RCC 7860 (cell line): Measurements from ENCODE around the gene TIMELESS.
"Not testable (repeated sequence)": the region's sequence is repeated elsewhere in the genome, so short reads cannot be mapped to it uniquely, and the experiment has no call there.

Experiments used
- DNase-seq: peaks from one replicate; pipeline ENCODE4 v3.0.0-alpha.2; 2015; ENCODE audit warnings: low spot score
- FAIRE-seq: peaks from 2 replicates; lab custom pipeline; 2012; peaks lifted over from hg19 to GRCh38; lab: Jason Lieb, UNC

TIMELESS gene, protein sequence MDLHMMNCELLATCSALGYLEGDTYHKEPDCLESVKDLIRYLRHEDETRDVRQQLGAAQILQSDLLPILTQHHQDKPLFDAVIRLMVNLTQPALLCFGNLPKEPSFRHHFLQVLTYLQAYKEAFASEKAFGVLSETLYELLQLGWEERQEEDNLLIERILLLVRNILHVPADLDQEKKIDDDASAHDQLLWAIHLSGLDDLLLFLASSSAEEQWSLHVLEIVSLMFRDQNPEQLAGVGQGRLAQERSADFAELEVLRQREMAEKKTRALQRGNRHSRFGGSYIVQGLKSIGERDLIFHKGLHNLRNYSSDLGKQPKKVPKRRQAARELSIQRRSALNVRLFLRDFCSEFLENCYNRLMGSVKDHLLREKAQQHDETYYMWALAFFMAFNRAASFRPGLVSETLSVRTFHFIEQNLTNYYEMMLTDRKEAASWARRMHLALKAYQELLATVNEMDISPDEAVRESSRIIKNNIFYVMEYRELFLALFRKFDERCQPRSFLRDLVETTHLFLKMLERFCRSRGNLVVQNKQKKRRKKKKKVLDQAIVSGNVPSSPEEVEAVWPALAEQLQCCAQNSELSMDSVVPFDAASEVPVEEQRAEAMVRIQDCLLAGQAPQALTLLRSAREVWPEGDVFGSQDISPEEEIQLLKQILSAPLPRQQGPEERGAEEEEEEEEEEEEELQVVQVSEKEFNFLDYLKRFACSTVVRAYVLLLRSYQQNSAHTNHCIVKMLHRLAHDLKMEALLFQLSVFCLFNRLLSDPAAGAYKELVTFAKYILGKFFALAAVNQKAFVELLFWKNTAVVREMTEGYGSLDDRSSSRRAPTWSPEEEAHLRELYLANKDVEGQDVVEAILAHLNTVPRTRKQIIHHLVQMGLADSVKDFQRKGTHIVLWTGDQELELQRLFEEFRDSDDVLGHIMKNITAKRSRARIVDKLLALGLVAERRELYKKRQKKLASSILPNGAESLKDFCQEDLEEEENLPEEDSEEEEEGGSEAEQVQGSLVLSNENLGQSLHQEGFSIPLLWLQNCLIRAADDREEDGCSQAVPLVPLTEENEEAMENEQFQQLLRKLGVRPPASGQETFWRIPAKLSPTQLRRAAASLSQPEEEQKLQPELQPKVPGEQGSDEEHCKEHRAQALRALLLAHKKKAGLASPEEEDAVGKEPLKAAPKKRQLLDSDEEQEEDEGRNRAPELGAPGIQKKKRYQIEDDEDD

DNA sequence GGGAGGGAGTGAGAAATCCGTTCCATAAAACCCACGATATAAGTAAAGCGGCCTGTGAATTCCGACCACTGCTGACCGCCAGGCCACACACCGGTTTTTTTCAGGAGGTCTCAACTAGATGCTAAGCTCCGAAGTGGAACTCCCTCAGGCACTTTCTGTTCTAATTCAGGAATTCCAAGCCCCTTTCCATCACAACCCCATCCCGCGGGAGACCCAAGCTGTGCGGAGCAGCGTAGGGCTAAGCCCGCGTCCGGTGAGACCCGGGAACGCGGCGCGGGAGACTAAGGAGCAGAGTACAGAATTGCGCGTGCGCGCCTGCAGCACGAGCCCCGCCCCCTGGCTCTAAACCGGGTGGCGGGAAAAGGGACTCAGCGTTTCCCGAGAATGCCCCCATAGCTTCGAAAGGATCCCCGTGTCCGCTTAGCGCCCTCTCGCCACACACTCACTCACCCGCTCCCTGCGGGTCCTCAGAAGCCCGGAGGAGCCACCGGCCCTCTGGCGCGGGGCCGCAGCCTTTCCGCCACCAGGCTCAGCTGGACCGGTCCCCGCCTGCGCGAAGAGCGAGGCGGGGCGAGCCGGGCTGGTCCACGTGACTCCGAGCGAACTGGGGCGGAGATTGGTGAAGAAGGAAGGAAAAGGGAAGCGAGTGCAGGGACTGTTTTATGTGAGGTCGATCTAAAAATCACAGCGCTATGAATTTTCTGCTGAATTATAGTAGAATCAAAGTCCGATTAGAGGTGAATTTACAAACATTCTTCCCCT lies at the start of gene TIMELESS:
TIMELESS (minus strand) TSS at position 567 of the 762 bp plus-strand sequence. CDS start 15,256 bp downstream, outside the sequence.
- peak; percentile 71 for DNase-seq
- FAIRE-seq: peak; percentile 11

DNA sequence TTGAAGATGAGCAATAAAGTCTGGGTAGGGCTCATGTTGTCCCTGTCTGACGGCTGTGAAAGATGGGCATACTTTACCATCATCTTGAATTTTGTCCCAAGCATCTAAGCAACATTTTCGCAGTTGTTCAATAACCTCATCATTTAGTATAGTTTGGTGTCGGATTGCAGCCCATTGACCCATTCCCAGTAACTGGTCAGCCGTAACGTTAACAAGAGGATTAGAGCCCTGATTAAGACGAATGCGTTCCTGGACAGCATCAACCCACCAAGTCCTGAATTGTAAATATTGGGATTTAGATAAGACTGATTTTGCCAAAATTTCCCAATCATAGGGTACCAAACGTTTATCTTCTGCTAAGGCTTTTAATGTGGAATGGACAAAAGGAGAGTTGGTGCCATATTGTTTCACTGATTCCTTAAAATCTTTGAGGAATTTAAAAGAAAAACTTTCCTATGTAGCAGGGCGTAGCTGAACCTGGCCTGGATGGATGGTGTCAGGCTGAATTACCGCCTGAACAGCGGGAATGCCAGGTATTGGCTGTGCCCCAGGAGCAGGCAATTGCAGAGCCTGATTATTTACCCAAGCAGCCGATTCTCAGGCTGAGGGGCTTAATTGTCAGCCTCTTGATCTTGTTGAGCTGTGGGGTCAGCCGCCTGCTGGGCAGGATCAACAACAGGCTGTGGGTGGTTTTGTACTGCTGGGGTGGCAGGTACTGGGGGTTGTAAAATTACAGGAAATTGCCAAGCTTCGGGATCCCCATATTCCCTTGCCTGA lies 49.1 kb upstream of the TIMELESS start:
- not testable (repeated sequence) for FAIRE-seq, DNase-seq

DNA sequence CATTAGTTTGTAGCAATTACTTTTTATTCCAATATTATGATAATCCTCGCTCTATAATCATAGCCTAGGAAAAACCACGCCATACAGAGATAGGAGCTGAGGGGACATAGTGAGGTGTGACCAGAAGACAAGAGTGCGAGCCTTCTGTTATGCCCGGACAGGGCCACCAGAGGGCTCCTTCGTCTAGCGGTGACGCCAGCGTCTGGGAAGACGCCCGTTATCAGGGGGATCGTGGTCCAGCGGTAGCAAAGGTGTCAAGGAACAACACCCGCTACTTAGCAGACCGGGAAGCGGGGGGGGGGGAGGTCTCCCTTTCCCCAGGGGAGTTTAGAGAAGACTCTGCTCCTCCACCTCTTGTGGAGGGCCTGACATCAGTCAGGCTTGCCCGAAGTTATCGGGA lies 47.5 kb upstream of the TIMELESS start:
- not testable (repeated sequence) for FAIRE-seq, DNase-seq

DNA sequence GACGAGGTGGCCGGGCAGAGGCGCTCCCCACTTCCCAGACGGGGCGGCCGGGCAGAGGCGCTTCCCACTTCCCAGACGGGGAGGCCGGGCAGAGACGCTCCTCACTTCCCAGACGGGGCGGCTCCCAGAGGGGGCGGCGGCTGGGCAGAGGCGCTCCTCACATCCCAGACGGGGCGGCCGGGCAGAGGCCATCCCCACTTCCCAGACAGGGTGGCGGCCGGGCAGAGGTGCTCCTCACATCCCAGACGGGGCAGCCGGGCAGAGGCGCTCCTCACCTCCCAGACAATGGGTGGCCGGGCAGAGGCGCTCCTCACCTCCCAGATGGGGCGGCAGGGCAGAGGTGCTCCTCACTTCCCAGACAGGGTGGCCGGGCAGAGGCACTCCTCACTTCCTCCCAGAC lies 45.3 kb upstream of the TIMELESS start:
- not testable (repeated sequence) for FAIRE-seq, DNase-seq

DNA sequence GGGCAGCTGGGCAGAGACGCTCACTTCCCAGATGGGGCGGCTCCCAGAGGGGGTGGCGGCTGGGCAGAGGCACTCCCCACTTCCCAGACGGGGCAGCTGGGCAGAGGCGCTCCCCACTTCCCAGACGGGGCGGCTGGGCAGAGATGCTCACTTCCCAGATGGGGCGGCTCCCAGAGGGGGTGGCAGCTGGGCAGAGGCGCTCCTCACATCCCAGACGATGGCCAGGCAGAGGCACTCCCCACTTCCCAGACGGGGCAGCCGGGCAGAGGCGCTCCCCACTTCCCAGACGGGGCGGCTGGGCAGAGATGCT lies 44.8 kb upstream of the TIMELESS start:
- DNase-seq, FAIRE-seq: not testable (repeated sequence)

DNA sequence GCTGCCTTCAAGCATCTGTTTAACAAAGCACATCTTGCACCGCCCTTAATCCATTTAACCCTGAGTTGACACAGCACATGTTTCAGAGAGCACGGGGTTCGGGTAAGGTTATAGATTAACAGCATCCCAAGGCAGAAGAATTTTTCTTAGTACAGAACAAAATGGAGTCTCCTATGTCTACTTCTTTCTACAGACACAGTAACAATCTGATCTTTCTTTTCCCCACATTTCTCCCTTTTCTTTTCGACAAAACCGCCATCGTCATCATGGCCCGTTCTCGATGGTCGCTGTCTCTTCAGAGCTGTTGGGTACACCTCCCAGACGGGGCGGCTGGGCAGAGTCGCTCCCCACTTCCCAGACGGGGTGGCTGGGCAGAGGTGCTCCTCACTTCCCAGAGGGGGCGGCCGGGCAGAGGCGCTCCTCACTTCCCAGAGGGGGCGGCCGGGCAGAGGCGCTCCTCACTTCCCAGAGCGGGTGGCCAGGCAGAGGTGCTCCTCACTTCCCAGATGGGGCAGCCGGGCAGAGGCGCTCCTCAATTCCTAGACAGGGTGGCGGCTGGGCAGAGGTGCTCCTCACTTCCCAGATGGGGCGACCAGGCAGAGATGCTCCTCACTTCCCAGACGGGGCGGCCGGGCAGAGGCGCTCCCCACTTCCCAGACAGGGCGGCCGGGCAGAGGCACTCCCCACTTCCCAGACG lies 44.3 kb upstream of the TIMELESS start:
- not testable (repeated sequence) for FAIRE-seq, DNase-seq

DNA sequence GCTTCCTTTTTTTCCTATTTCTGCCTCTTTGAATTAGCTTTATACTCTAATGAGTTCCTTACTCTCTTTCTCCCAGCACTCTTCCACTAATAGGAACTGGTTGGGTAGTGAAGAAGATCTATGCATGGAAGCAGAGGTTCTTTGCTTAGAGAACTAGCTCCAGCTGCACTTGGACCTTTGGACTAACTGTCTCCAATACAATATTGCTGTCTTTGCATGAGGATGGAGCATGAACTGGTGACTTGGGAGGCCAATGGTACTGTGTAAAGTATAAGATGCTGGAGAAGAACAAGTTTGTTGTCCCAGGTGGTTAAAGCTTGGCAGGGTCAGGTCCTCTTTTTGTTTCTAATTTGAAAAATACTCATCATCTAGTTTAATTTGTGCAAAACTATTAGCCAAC lies 41.1 kb upstream of the TIMELESS start:
- DNase-seq (no peak), FAIRE-seq (no peak)

DNA sequence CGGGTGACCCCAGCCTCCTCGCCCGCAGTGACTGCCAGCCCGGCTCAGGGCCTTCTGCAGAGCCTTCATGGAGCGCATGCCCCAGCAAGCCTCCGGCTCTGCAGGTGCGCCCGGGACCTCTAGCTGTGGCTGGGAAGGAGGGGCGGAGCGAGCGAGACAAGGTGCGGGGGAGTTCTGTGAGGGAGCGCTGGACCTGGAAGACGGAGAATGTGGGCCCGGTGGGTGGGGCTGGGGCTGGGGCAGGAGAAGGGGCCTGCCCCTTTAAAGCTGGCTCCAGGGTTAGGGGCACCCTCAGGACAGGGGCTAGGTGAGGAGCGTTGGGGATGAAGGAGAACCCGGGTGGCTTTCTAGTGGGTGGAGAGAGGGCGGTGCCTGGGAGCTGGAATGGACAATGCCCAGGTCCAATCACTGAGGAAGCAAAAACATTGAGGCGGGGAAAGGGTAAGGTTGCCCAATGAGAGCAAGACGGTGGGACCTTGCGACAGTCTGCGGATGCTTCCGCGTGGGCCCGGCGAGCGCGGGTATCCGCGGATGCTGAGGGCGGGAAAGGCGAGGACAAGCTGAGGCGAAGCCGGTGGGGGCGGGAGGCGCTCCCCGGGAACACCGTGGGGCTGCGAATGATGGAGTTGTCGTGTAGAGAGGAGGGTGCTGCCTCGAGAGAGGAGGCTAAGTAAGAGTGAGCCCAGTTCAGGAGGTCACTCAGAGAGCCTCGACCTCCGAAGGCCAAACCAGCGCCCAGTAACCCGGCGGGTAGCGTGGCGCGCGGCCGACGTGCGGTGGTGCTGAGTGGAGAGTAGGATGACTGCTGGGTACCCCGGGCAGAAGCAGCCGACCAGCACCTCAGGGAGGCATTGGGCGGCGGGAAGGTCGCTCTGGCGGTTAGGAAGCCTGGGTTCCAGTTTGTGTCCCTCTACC lies 39.1 kb upstream of the TIMELESS start, which contains the start of gene GLS2:
GLS2 (minus strand) TSS at position 121 of the 915 bp plus-strand sequence; CDS start at position 78, 43 bp downstream.
- no peak for DNase-seq
- FAIRE-seq: no peak

DNA sequence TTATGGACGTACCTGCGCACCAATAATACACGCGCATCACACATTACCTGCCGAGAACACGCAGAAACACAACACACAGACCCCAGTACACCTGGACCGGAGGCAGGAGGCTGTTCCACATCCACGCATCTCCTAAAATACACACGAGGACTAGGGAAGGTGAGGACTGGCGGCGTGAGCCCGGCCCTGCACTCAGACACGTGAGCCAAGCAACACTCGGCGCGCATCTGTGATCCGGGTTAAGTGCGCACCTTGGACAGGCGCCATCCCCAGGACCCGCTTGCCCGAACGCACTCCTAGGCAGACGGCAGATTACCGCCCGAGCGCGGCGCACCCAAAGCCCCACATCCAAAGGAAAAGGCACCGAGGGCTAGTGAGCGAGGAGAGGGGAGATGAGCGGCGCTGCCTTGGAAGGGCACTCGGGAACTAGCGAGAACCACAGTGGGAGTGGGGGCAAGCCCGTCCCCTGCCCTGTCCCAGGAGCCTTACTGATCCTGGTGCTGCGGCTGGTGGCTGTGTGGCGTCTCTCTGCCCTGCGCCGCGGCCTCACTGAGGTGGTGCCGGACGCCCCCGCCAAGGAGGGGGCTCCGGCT lies 38.3 kb upstream of the TIMELESS start:
- DNase-seq (no peak), FAIRE-seq (no peak)

DNA sequence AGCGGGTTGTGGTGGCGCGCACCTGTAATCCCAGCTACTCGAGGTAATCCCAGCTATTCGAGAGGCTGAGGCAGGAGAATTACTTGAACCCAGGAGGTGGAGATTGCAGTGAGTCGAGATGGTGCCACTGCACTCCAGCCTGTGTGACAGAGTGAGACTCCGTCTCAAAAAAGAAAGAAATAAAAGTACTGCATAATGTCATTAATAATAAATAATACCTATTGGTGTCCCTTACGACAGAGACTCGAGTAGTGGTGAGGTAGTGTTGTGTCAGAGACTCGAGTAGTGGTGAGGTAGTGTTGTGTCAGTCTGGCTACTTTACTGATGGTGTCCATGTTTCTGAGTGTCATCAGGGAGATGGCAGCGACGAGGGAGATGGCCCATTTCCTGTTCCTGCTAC lies 37.5 kb upstream of the TIMELESS start:
- DNase-seq: no peak
- no peak for FAIRE-seq

DNA sequence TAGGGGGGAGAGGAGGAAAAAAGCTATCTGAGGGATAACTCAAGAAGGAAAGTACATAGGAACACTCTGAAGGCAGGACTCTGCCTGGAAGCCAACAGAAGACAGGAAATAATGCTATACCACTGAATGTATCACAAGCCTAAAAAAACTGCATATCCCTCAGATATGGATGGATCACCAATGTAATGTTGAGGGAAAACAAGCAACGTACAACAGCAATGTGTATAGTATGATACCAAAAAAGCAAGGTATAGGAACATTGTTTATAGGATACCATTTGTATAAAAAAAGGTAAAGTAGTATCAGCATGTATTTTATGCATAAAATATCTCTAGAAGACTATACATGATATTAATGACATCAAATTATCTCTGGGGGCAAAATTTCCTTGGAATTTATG lies 35.3 kb upstream of the TIMELESS start:
- FAIRE-seq (no peak), DNase-seq (no peak)

DNA sequence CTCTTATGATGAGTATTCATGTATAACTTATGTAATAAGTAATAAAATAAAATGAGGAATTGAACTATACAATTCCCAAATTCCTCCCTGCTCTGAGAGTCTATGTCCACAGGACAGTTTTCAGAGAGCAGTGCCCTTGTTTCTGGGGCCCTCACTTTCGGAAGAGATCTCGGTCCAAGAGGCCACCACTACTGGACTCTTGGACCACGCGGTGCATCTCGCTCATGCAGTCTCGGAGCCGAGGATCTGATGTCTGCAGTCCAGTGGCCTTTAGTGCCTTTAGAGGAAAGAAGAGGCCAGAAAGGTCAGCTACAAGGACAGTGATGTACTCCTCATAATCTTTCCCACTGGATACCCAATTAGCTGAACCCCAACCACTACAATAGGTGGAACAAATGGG lies 30.4 kb upstream of the TIMELESS start:
- no peak for DNase-seq

DNA sequence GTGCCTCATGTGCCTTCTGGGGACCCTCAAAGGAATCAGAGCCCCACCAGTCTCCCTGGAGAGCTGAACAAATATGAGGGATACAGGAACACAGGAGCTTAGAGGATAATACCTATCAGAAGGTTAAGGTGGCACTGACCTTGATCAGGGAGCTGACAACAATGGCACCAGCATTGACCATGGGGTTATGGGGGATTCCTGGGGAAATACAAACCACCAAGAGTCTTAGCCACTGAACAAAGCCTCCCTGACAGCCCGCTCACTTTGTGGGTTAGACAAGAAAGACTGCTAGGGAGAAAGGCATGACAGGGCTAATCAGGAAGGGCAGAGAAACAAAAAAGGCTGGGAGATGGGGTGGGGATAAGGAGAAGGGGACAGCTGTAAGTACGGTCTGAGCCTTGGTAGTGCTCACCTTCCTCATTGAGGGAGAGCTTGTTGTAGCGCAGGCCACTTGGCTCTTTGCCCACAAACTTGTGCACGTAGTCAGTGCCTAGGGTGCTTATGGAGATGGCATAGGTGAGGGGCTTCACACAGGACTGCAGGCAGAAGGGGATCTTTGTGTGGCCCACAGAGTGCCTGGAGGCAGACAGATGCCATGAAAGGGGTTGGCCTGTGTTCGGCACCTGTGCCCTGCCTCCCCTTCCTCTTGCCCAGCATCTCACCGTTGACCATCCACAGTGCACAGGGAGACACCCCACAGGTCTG lies 28.4 kb upstream of the TIMELESS start:
- FAIRE-seq: no peak
- DNase-seq: no peak

More for the DNA sequence above, 30.4 kb upstream of the TIMELESS start:
- FAIRE-seq: no peak

DNA sequence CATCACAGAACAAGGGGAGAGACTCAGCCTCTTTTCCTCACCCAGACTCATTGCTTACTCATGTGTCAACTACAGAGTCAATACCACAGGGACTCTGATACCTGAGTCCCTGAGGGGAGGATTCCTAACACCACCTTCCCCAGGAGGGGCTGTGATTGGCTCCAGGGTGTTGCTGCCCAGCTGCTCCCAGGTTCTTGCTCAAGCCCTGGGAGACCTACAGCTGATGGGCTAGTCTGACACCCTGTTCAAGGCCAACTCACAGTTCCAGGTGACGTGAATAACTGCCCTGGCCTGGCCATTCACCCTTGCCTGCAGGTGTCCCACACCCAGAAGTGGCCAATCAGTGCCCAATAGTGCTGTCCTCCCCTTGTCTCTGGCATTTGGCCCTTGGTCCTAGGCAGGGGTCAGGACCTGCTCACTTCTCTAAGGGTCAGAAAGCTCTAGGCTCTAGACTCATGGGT lies 27.8 kb upstream of the TIMELESS start:
- no peak for FAIRE-seq
- no peak for DNase-seq

DNA sequence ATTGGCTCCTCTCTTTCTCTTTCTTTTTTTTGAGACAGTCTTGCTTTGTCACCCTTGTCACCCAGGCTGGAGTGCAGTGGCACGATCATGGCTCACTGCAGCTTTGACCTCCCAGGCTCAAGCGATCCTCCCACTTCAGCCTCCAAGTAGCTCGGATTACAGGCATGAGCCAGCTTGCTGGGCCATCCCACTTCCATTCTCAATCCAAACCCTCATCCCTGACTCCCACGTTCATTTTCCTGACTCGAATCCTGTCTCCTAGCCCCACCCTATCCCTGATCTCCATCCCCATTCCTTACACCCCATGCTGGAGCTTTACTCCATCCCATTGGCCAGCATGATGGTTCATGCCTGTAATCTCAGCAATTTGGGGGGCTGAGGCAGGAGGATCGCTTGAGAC lies 26.9 kb upstream of the TIMELESS start:
- FAIRE-seq (no peak), DNase-seq (no peak)

DNA sequence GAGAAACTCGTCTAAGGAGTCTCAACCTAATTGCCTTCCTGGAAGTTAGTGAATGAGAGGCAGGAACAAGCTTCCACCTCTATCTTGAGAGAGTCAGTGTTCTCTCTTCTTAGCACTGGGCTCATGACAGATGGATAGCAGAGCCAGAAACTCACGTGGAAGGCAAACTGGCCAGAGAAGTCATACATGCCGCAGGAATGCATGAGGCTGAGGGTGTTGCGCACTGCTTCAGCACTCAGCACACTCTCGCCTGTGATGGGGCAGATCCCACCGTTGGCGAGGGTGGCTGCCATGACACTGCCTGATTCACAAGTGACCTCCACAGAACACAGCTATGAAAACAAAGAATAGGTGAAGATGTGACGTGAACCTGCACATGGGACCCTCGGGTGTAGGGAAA lies 25.2 kb upstream of the TIMELESS start:
- FAIRE-seq (no peak), DNase-seq (no peak)
